ENCODE measurements around the gene GBX2. TPM values are rescaled to one million over a fixed set of nuclear protein-coding genes. Genes with fewer than 3 reads are reported as not detected.

GBX2 gene
- total RNA-seq, 1 experiment from 2014 or later: 0.31 TPM

DNA sequence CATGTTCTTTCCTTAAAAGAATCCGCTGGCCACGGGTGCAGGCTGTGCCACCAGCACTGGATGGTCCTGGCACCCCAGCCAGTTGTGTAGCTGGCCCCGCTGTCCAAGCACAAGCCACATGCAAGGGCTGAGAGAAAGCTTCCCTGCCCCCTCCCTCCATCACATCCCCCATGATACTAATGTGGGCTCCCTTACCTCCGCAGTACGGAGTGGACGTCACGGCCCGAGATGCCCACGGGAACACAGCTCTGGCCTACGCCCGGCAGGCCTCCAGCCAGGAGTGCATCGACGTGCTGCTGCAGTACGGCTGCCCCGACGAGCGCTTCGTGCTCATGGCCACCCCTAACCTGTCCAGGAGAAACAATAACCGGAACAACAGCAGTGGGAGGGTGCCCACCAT lies 44.5 kb downstream of the GBX2 start:
- Histone ChIP-seq H3K14ac (ENCODE audit: insufficient read depth, low read length) (no peak overlapping the region), H3K9ac (ENCODE audit: extremely low read depth, insufficient read length, low read length) (no peak overlapping the region), H2AFZ (ENCODE audit: low read length) (no peak overlapping the region), H3T11ph (ENCODE audit: low read length) (no peak overlapping the region), H3K56ac (ENCODE audit: insufficient read length, low read depth, low read length) (no peak overlapping the region), H3K4me1 (ENCODE audit: insufficient read depth, low read length) (no peaks in the 10 kb centered on the region; the same call in 1 of the 2 replicates), H4K5ac (ENCODE audit: insufficient read length, low read depth, low read length) (no peak overlapping the region), H2AK5ac (ENCODE audit: insufficient read length, low read length) (no peak overlapping the region), H3K23me2 (ENCODE audit: insufficient read length, low read depth, low read length, poor library complexity, severe bottlenecking) (no peaks in the 10 kb centered on the region), H4K8ac (replicated peaks; ENCODE audit: insufficient read length, low read depth, low read length) (no peak overlapping the region), H3K79me1 (ENCODE audit: insufficient read depth, low read depth, low read length, poor library complexity, severe bottlenecking) (no peaks in the 10 kb centered on the region), H3K27ac (ENCODE audit: insufficient read length, low read depth, low read length) (no peak overlapping the region), H3K79me2 (ENCODE audit: insufficient read depth, low read length) (no peaks in the 10 kb centered on the region), H3K4ac (ENCODE audit: low read depth, low read length) (no peak overlapping the region), H3K23ac (ENCODE audit: insufficient read length, low read depth, low read length) (no peak overlapping the region), H3K4me2 (ENCODE audit: insufficient read depth, insufficient read length, low read length) (no peak overlapping the region), H2BK15ac (ENCODE audit: low read depth, low read length) (no peak overlapping the region), H3K9me3 (ENCODE audit: control insufficient read depth, low read depth, low read length) (no peaks in the 10 kb centered on the region), H3K18ac (ENCODE audit: insufficient read length, low read depth, low read length) (no peak overlapping the region), H4K20me1 (ENCODE audit: control insufficient read depth, insufficient read depth, insufficient read length) (no peaks in the 10 kb centered on the region), H2BK120ac (ENCODE audit: low read depth, low read length, poor library complexity, severe bottlenecking) (no peak overlapping the region), H2BK20ac (ENCODE audit: low read depth, low read length, poor library complexity, severe bottlenecking) (no peak overlapping the region), H3K27me3 (ENCODE audit: insufficient read depth, low read length) (no peaks in the 10 kb centered on the region), H2BK5ac (ENCODE audit: insufficient read length, low read length) (no peak overlapping the region), H2BK12ac (ENCODE audit: insufficient read length, low read depth, low read length) (no peak overlapping the region), H4K91ac (ENCODE audit: insufficient read length, low read depth, low read length) (no peak overlapping the region)
- H3K36me3 Mint-ChIP-seq (ENCODE audit: insufficient read depth in 1 of 3, low read depth in 3 of 3): peaks cover 5 to 10% (median 9%) of the 10 kb centered on the region in 3 experiments
- no peak overlapping the region for H3K4me3 Mint-ChIP-seq
- H3K4me1 Mint-ChIP-seq: peaks cover 15 to 18% of the 10 kb centered on the region in 2 experiments
- H3K9me3 Mint-ChIP-seq: no peaks in the 10 kb centered on the region
- TF ChIP-seq, protein P1, sequence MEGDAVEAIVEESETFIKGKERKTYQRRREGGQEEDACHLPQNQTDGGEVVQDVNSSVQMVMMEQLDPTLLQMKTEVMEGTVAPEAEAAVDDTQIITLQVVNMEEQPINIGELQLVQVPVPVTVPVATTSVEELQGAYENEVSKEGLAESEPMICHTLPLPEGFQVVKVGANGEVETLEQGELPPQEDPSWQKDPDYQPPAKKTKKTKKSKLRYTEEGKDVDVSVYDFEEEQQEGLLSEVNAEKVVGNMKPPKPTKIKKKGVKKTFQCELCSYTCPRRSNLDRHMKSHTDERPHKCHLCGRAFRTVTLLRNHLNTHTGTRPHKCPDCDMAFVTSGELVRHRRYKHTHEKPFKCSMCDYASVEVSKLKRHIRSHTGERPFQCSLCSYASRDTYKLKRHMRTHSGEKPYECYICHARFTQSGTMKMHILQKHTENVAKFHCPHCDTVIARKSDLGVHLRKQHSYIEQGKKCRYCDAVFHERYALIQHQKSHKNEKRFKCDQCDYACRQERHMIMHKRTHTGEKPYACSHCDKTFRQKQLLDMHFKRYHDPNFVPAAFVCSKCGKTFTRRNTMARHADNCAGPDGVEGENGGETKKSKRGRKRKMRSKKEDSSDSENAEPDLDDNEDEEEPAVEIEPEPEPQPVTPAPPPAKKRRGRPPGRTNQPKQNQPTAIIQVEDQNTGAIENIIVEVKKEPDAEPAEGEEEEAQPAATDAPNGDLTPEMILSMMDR (conservative IDR thresholded peaks at IDR 0.05): no peak
- no peak for DNase-seq
- H3K27ac Mint-ChIP-seq: peak overlapping the region in 1 of 3 experiments; percentile 40; a peak in 1 of 7 replicates
- H3K27me3 Mint-ChIP-seq (ENCODE audit: low read depth): peaks cover 20% of the 10 kb centered on the region
- WGBS (ENCODE audit: extremely low coverage, insufficient read length, low lambda C conversion rate): no CpG with 5 or more reads among the region's 19 CpGs
